GM04504 (cell line): ENCODE results near the gene EEFSEC.

ENCODE experiments used
- DNase-seq: peaks from one replicate; pipeline ENCODE4 v3.0.0-alpha.2; 2012; ENCODE audit warnings: low read depth

Gene EEFSEC

GRCh38 chr3:128427175-128427857 lies 274.0 kb downstream of the EEFSEC start:
- no peak for DNase-seq

- no peak for DNase-seq
These were observed 274.9 kb downstream of the EEFSEC start for GRCh38 chr3:128427872-128428822.

- DNase-seq: no peak
These were observed 276.0 kb downstream of the EEFSEC start for GRCh38 chr3:128429275-128429674.

- no peak for DNase-seq
These were observed 276.5 kb downstream of the EEFSEC start for GRCh38 chr3:128429751-128430150.

- no peak for DNase-seq
These were observed 277.0 kb downstream of the EEFSEC start for GRCh38 chr3:128430301-128430700.

- DNase-seq: no peak
These were observed 277.4 kb downstream of the EEFSEC start for GRCh38 chr3:128430731-128431130.

GRCh38 chr3:128431803-128432300 lies 278.6 kb downstream of the EEFSEC start:
- no peak for DNase-seq

- DNase-seq: no peak
These were observed 279.2 kb downstream of the EEFSEC start for GRCh38 chr3:128432301-128432970.

- DNase-seq: no peak
These were observed 279.9 kb downstream of the EEFSEC start for GRCh38 chr3:128432971-128433836.

GRCh38 chr3:128433837-128434165 lies 280.5 kb downstream of the EEFSEC start:
- no peak for DNase-seq

GRCh38 chr3:128434524-128434923 lies 281.2 kb downstream of the EEFSEC start:
- DNase-seq: no peak

GRCh38 chr3:128435058-128435457 lies 281.8 kb downstream of the EEFSEC start:
- no peak for DNase-seq

GRCh38 chr3:128435561-128435960 lies 282.3 kb downstream of the EEFSEC start:
- no peak for DNase-seq

GRCh38 chr3:128436214-128436613 lies 282.9 kb downstream of the EEFSEC start:
- DNase-seq: no peak

- no peak for DNase-seq
These were observed 285.3 kb downstream of the EEFSEC start for GRCh38 chr3:128438488-128439072.

GRCh38 chr3:128439226-128439625 lies 285.9 kb downstream of the EEFSEC start:
- no peak for DNase-seq

GRCh38 chr3:128442070-128442469 lies 288.8 kb downstream of the EEFSEC start:
- no peak for DNase-seq

GRCh38 chr3:128442949-128443348 lies 289.7 kb downstream of the EEFSEC start:
- no peak for DNase-seq

GRCh38 chr3:128443771-128444170 lies 290.5 kb downstream of the EEFSEC start:
- no peak for DNase-seq

GRCh38 chr3:128445357-128445756 lies 292.1 kb downstream of the EEFSEC start:
- no peak for DNase-seq

GRCh38 chr3:128446821-128447220 lies 293.5 kb downstream of the EEFSEC start:
- DNase-seq: no peak
